Kasumi-1 (cell line): ENCODE data around the gene RANBP1.

Experiments used
- DNase-seq, 2 experiments: peaks; one replicate each; lab custom pipeline; 2025; lab: John Stamatoyannopoulos, UW

Gene RANBP1

DNA sequence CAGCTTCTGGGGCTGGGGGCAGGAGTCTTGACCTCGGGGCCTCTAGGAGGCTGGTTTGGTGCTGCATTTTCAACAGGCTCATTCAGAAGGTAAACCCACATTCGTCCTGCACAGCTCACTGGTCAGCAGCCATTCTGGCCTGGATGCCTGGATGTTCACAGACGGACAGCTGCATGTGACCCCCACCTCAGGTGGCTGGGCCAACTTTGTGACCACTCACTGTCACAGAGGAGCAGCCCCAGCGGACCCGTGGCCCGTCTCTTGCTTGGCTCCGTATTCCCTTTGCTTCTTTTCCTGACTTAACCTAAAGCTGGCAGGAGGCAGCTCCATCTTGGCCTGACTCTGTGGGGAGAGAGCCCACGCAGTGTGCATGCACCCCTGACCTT is 27.6 kb upstream of the RANBP1 start:
- DNase-seq, result no peak

GRCh38 chr22:20089226-20089976 is 26.5 kb upstream of the RANBP1 start:
- no peak for DNase-seq

GRCh38 chr22:20089977-20090729 is 25.8 kb upstream of the RANBP1 start:
- DNase-seq, result no peak

GRCh38 chr22:20090730-20091240 is 25.1 kb upstream of the RANBP1 start:
- peak; percentile 25 to 35 for DNase-seq

- no peak for DNase-seq
Measured at GRCh38 chr22:20091690-20092476, 24.0 kb upstream of the RANBP1 start.

GRCh38 chr22:20092477-20092854 is 23.4 kb upstream of the RANBP1 start:
- no peak for DNase-seq

- DNase-seq, result no peak
Measured at GRCh38 chr22:20093418-20094196, 22.3 kb upstream of the RANBP1 start.

DNA sequence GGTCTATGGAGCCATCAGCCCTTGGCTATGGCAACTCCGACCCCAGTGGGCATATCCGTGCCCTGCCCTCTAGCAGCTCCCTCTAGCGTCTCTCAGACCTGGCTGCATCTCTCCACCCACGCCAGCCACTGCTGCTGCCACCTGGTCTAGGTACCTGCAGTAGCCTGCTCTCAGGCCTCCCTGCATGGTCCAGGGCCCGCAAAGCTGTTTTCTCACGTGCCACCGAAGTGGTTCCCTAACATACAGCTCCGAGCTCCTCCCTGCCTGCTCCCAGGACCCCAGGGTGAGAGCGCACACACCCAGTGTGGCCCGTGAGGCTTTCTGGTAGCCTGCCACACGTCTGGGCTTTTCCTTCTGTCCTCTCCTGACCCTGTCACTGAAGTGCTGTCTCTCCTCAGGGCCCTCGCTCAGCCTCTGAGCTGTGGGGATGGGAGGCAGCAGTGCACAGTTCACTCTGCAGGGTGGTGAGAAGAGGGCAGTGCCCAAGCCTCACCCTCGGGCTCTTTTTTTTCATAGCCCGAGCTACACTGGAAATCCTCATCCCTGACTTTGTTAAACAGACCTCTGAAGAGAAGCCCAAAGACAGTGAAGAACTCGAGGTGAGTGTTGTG is 21.6 kb upstream of the RANBP1 start:
- no peak for DNase-seq

DNA sequence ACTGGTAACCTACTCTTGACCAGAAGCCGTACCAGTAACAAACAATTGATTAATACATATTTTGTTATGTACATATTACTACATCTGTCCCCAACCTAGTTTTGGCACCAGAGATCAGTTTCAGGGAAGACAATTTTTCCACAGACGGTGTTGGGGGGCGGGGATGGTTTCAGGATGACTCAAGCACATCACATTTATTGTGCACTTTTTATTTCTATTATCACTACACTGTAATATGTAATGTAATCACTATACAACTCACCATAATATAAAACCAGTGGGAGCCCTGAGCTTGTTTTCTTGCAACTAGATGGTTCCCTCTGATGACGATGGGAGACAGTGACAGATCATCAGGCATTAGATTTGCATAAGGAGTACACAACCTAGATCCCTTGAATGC is 20.4 kb upstream of the RANBP1 start:
- DNase-seq, result no peak

GRCh38 chr22:20096574-20097420 is 19.1 kb upstream of the RANBP1 start:
- no peak for DNase-seq

DNA sequence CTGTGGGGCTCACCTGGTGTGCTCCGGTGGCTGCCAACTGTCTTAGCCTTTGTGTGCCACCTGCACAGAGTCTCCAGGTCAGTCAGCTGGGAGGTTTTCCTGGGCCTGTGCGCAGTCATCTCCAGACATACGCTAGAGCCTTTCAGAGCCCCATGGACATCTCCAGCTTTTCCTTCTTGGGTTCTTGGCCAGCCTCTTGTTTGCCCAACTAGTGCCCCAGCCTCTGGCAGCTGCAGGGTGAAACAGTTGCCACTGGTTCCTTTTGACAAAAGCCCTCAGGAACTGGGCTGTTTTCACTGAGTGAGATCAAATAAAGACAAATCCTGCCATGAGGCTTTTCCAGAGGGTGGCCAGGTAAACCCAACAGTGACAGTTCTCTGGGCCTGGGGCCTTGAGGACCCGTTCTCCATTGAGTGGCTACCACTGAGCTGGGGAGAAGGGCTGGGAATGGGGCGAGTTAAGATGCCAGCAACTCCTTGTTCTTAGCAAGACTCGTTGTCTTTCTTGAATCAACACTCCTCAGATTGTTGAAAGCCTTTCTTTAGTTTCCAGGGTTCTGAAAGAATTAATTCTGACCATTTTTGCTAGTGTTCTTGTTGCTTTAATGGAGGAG is 16.7 kb upstream of the RANBP1 start:
- no peak for DNase-seq

DNA sequence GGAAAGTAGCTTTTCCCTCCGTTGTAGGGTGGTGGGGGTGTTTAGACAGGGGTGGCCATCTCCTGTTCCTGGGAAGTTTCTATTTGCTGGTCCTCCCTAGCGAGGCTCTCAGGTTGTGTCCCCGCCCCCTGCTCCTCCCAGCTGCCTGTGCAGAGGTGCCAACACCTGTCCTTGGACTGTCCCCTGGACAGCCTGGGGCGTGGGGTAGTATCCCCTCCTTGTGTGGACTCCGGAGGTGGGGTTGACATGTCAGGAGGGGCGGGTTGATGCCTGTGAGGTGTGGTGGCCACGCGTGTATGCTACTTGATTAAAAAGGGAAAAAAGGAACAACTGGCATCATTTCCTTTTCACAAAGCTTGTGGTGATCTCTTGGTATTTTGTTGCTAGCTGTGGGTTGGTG is 14.3 kb upstream of the RANBP1 start:
- DNase-seq, result no peak

DNA sequence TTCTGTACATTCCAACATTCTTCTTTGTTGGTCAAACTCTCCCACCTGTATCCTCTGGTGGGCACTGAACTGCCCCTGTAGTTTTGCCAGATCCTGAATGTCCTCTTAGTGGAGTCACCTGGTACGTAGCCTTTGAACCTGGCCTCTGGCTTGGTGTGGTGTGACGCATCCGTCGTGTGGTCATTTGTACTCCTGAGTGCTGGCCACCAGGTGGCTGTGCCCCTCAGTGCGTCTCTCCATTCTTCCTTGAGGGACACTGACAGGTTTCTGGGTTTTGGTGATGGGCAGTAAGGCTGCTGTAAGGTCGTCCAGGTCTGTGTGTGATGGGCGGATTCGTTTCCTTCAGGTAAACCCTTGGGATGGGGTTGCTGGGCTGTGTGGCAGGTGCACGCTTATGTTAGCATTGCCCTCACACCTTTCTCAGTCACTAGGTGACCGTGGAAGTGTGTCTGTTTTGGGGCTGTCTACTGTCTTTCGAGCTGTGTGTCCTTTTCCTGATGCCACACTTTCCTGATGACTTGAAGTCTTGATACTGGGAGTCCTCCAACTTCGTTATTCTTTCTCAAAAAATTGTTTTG is 13.6 kb upstream of the RANBP1 start:
- DNase-seq, result no peak

- DNase-seq, result no peak
Measured at GRCh38 chr22:20105456-20106204, 10.3 kb upstream of the RANBP1 start.

- DNase-seq, result no peak
Measured at GRCh38 chr22:20106205-20106848, 9.6 kb upstream of the RANBP1 start.

GRCh38 chr22:20106849-20107237 is 9.1 kb upstream of the RANBP1 start:
- DNase-seq, result no peak

GRCh38 chr22:20107471-20107901 is 8.4 kb upstream of the RANBP1 start:
- DNase-seq, result no peak
